ENCODE results near the gene ASPRV1.
"Not testable (repeated sequence)": the region's sequence is repeated elsewhere in the genome, so short reads cannot be mapped to it uniquely, and the experiment has no call there.

The ASPRV1 gene

GRCh38 chr2:69960821-69961220 lies 610 bp downstream of the ASPRV1 start:
- no peaks in the 10 kb centered on the region for H3K4me1 ChIP-seq
- in situ Hi-C loops (cut with MboI; ENCODE audit: low sequenced_read_pairs): no loop called here
- no peaks in the 10 kb centered on the region for H3K9me3 ChIP-seq
- DNase-seq (ENCODE audit: low spot score in 2 of 2): no peak
- H3K36me3 ChIP-seq (replicated peaks): no peaks in the 10 kb centered on the region
- H3K27me3 ChIP-seq (ENCODE audit: low read depth): peaks cover 5% of the 10 kb centered on the region
- no peak overlapping the region for H3K4me3 ChIP-seq

GRCh38 chr2:69959425-69959824 lies 2.0 kb downstream of the ASPRV1 start:
- no peaks in the 10 kb centered on the region for H3K36me3 ChIP-seq (replicated peaks)
- no peaks in the 10 kb centered on the region; the same call in 1 of the 2 replicates for H3K9me3 ChIP-seq
- no peaks in the 10 kb centered on the region for H3K4me1 ChIP-seq
- no peak for DNase-seq (ENCODE audit: low spot score in 2 of 2)
- H3K27me3 ChIP-seq (ENCODE audit: low read depth): peaks cover 5% of the 10 kb centered on the region
- H3K4me3 ChIP-seq: no peak overlapping the region
- in situ Hi-C loops (cut with MboI; ENCODE audit: low sequenced_read_pairs): no loop called here

DNA sequence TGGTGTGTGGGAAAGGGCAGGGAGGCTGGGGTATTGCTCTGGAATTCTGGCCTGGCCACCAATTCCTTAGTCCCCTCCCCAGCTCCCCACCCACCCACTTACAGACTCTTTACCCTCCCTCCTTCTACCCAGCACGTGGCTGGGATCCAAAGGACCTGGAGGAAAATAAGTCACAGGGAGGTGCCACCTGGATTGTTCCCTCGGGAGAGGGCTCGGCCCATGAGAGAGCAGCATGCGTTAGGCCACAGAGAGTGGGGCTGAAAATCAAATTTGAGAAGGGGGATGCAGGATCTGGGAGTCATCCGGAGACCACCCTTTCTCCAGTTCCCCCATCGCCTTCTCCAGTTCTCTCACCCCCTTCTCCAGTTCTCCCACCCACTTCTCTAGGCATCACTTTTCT lies 3.0 kb downstream of the ASPRV1 start:
- no peaks in the 10 kb centered on the region; the same call in 1 of the 2 replicates for H3K9me3 ChIP-seq
- in situ Hi-C loops (cut with MboI; ENCODE audit: low sequenced_read_pairs): no loop called here
- H3K36me3 ChIP-seq (replicated peaks): no peaks in the 10 kb centered on the region
- H3K4me1 ChIP-seq: no peaks in the 10 kb centered on the region
- H3K4me3 ChIP-seq: no peak overlapping the region
- H3K27me3 ChIP-seq (ENCODE audit: low read depth): peaks cover 5% of the 10 kb centered on the region
- DNase-seq (ENCODE audit: low spot score in 2 of 2): no peak

GRCh38 chr2:69957965-69958364 lies 3.5 kb downstream of the ASPRV1 start:
- H3K36me3 ChIP-seq (replicated peaks): no peaks in the 10 kb centered on the region
- H3K4me1 ChIP-seq: no peaks in the 10 kb centered on the region
- H3K27me3 ChIP-seq (ENCODE audit: low read depth): peaks cover 5% of the 10 kb centered on the region
- no peak overlapping the region for H3K4me3 ChIP-seq
- no peaks in the 10 kb centered on the region; the same call in 1 of the 2 replicates for H3K9me3 ChIP-seq
- in situ Hi-C loops (cut with MboI; ENCODE audit: low sequenced_read_pairs): no loop called here
- DNase-seq (ENCODE audit: low spot score in 2 of 2): no peak

DNA sequence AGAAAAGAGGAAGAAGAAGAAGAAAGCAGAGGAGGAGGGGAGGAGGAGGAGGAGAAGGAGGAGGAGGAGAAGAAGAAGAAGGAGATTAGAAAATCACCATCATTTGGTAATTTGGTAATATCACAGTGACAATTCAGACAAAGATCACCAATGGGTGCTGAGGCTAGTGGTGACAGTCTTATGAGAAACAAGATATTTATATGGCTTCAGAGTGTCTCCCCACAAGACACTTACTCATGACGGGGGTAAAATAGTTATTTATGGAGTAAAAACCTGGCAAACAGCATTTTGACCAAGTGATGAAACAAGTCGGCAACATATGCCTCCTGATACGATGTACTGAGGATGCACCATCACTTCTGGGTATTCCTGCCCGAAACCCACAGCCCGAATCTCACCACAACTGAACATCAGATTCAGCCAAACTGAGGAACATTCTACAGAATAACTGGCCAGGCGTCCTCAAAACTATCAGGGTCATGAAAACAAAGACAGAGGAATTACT lies 4.9 kb downstream of the ASPRV1 start:
- DNase-seq (ENCODE audit: low spot score in 2 of 2): no peak
- no peak overlapping the region for H3K4me3 ChIP-seq
- peaks cover 5% of the 10 kb centered on the region for H3K27me3 ChIP-seq (ENCODE audit: low read depth)
- H3K4me1 ChIP-seq: no peaks in the 10 kb centered on the region
- in situ Hi-C loops (cut with MboI; ENCODE audit: low sequenced_read_pairs): no loop called here
- no peaks in the 10 kb centered on the region for H3K36me3 ChIP-seq (replicated peaks)
- H3K9me3 ChIP-seq: no peaks in the 10 kb centered on the region; the same call in 1 of the 2 replicates

DNA sequence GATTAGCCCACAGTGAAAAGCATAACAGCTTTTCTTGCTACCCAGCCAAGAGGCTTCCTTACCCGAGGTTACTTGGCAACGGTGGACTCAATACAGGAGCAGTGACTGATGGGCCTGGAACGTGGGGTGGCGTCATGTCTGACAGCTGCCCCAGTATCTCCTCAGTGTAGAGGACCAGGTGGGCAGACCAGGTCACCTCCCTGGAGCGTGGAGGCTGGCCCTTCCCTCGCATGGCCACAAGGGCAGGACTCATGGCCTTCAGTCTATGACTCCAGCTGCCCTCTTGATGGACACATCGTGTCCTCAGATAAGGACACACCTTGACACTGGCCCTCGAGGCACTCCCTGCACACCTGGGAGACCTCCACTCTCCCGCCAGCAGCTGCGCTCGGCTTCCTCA lies 6.4 kb downstream of the ASPRV1 start:
- H3K36me3 ChIP-seq (replicated peaks): no peaks in the 10 kb centered on the region
- in situ Hi-C loops (cut with MboI; ENCODE audit: low sequenced_read_pairs): no loop called here
- peaks cover 5% of the 10 kb centered on the region for H3K27me3 ChIP-seq (ENCODE audit: low read depth)
- no peak overlapping the region for H3K4me3 ChIP-seq
- H3K9me3 ChIP-seq: no peaks in the 10 kb centered on the region; the same call in 1 of the 2 replicates
- no peak for DNase-seq (ENCODE audit: low spot score in 2 of 2)
- H3K4me1 ChIP-seq: no peaks in the 10 kb centered on the region

DNA sequence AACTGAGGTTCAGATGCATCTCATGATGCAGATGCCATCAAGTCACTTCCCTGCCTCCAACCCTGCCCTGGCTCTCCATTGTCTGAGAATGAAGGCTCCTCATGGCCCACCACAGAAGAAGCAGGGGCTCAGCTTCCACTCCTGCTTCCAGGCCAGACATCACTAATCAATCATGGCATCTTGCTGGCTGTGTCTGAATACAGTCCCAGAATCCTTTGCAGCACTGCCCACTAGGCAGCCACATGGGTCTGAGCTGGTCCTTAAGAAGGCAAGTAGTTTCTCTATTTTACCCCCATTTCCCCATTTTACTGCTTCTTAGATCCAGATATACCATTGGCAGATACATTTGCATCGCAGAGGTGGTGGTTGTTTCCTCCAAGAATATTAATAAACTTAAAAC lies 7.3 kb downstream of the ASPRV1 start:
- H3K4me3 ChIP-seq: no peak overlapping the region
- no peaks in the 10 kb centered on the region; the same call in 1 of the 2 replicates for H3K9me3 ChIP-seq
- DNase-seq (ENCODE audit: low spot score in 2 of 2): no peak
- in situ Hi-C loops (cut with MboI; ENCODE audit: low sequenced_read_pairs): no loop called here
- peaks cover 5% of the 10 kb centered on the region for H3K27me3 ChIP-seq (ENCODE audit: low read depth)
- no peaks in the 10 kb centered on the region for H3K4me1 ChIP-seq
- H3K36me3 ChIP-seq (replicated peaks): no peaks in the 10 kb centered on the region

- Histone ChIP-seq H3K27me3 (ENCODE audit: low read depth) (peaks cover 5% of the 10 kb centered on the region), H3K9me3 (no peaks in the 10 kb centered on the region; the same call in 1 of the 2 replicates), H3K4me1 (no peaks in the 10 kb centered on the region), H3K36me3 (replicated peaks) (no peaks in the 10 kb centered on the region), H3K4me3 (no peak overlapping the region)
- in situ Hi-C loops (cut with MboI; ENCODE audit: low sequenced_read_pairs): no loop called here
- DNase-seq (ENCODE audit: low spot score in 2 of 2): no peak
Measured at GRCh38 chr2:69952336-69953115, 8.9 kb downstream of the ASPRV1 start.

DNA sequence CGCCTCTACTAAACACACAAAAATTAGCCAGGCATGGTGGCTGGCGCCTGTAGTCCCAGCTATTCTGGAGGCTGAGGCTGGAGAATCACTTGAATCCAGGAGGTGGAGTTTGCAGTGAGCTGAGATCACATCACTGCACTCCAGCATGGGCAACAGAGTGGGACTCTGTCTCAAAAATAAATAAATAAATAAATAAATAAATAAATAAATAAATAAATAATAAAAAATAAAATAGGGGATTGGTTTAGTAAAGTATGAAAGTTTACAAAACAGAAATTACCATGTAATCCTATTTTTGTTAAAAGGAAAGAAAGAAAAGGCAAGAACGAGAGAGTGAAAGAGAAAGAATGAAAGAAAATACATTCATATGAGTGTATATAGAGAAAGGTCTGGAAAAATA lies 10.8 kb downstream of the ASPRV1 start:
- H3K4me3 ChIP-seq; in situ Hi-C loops (cut with MboI; ENCODE audit: low sequenced_read_pairs); H3K27me3 ChIP-seq (ENCODE audit: low read depth); H3K36me3 ChIP-seq (replicated peaks); H3K9me3 ChIP-seq; DNase-seq (ENCODE audit: low spot score in 2 of 2); H3K4me1 ChIP-seq: not testable (repeated sequence)

DNA sequence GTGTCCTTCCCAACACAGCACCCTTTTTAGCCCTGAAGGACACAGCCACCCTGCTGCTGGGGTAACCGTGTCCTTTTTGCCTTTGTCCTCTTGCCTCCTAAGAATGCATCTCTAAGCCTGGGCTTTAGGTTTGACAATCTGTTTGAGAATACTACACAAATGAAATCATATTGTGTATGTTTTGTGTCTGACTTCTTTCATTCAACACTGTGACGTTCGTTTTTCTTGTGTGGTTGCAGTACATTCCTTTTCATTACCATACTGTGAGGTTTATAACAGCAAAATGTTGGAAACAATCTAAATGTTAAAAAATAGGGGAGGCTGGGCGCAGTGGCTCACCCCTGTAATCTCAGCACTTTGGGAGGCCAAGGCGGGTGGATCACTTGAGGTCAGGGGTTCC lies 11.2 kb downstream of the ASPRV1 start:
- no peak for DNase-seq (ENCODE audit: low spot score in 2 of 2)
- no peaks in the 10 kb centered on the region for H3K4me1 ChIP-seq
- H3K9me3 ChIP-seq: no peaks in the 10 kb centered on the region; the same call in 1 of the 2 replicates
- H3K4me3 ChIP-seq: no peak overlapping the region
- in situ Hi-C loops (cut with MboI; ENCODE audit: low sequenced_read_pairs): no loop called here
- no peaks in the 10 kb centered on the region for H3K27me3 ChIP-seq (ENCODE audit: low read depth)
- no peaks in the 10 kb centered on the region for H3K36me3 ChIP-seq (replicated peaks)

GRCh38 chr2:69948963-69949645 lies 12.3 kb downstream of the ASPRV1 start:
- Histone ChIP-seq H3K36me3 (replicated peaks) (no peaks in the 10 kb centered on the region), H3K9me3 (no peaks in the 10 kb centered on the region), H3K27me3 (ENCODE audit: low read depth) (no peaks in the 10 kb centered on the region), H3K4me1 (no peaks in the 10 kb centered on the region), H3K4me3 (no peak overlapping the region)
- in situ Hi-C loops (cut with MboI; ENCODE audit: low sequenced_read_pairs): no loop called here
- DNase-seq (ENCODE audit: low spot score in 2 of 2): no peak

DNA sequence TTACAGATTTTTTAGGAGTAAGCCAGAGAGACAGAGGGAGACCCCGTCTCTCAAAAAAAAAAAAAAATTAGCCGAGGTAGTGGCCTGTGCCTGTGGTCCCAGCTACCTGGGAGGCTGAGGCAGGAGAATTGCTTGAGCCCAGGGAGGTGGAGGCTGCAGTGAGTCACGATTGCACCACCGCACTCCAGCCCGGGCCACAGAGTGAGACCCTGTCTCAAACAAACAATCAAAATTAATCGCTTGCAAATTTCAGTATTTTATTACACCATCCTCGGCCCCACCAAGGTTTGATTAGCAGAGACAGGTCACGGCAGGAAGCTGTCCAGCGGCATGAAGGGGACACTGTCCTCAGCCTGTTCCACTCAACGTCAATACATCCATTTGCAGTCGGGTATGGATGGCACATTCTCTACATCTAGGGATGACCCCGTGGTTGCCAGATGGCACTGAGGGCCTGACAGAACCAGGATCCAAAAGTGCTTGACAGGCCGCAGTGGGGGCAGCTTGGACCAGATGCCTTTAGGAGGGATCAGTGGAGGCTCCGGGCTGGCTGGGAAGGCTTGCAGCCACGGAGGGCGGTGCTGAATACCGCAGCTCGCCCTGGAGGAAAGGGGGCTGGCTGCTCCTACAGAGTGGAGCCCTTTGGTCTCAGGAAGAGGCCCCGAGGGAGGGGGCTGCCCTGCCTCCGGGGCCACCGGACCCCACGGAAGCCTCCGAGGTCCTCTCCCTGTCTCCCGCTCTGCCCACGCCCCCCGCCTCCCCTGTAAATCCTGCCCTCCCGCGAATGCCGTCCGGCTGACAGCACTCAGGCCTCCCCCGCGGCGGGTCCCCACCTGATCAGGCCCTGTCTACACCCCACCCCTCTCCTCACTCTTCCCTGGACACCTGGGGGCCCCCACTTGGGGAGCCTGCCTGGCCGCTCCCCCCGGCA lies 13.1 kb downstream of the ASPRV1 start:
- no peak for DNase-seq (ENCODE audit: low spot score in 2 of 2)
- Histone ChIP-seq H3K4me1 (no peaks in the 10 kb centered on the region), H3K4me3 (no peak overlapping the region), H3K36me3 (replicated peaks) (no peaks in the 10 kb centered on the region), H3K27me3 (ENCODE audit: low read depth) (no peaks in the 10 kb centered on the region), H3K9me3 (no peaks in the 10 kb centered on the region)
- in situ Hi-C loops (cut with MboI; ENCODE audit: low sequenced_read_pairs): no loop called here

DNA sequence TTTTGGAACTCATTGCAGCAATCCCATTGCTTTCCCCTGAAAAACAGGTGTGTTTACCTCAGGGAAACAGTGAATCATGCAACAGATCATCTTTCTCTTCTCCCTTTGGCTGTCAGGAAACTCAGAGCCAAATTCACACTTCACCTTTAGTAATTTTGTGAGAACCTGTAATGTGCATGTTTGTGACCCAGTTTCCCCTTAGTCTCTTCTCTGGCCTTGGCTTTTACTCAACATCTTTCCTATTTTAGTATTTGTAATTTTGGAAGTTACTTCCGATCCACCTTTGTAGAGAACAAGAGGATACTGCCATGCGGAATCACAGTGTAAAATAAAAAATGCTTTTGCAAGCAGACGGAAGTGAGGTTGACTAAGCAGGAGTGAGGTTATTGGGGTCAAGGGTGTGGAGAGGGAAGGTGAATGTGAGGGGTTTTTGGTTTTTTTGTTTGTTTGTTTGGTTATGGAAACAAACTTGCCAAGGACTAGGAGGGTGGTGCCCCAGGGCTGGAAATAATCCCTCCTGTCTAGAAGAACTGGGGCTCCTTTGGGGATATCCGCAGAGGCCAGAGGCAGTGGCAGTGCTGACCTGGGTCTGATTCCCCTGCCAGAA lies 14.0 kb downstream of the ASPRV1 start:
- H3K4me3 ChIP-seq: no peak overlapping the region
- no peaks in the 10 kb centered on the region for H3K9me3 ChIP-seq
- no peaks in the 10 kb centered on the region for H3K27me3 ChIP-seq (ENCODE audit: low read depth)
- no peak for DNase-seq (ENCODE audit: low spot score in 2 of 2)
- in situ Hi-C loops (cut with MboI; ENCODE audit: low sequenced_read_pairs): no loop called here
- no peaks in the 10 kb centered on the region for H3K4me1 ChIP-seq
- no peaks in the 10 kb centered on the region for H3K36me3 ChIP-seq (replicated peaks)

All from HAP-1 (cell line).